Kidney (tissue), 14 donors: Measurements from ENCODE around the gene CST8. TPM values are rescaled to one million over a fixed set of nuclear protein-coding genes. Genes with fewer than 3 reads are reported as not detected.

Experiments
- DNase-seq, 5 donors: peaks; one replicate each; pipeline ENCODE4 v3.0.0-alpha.2; 2013 to 2020
- FAIRE-seq: peaks from 2 replicates; lab custom pipeline; 2012; peaks lifted over from hg19 to GRCh38; lab: Jason Lieb, UNC
- H3K27ac ChIP-seq, 2 donors: one replicate each; pipeline ENCODE4 v1.7.0; 2013; ENCODE audit warnings: low read depth in 2 of 2, low read length in 2 of 2, inconsistent platforms in 1 of 2
- H3K27me3 ChIP-seq: one replicate; pipeline ENCODE4 v1.7.1; 2013; ENCODE audit warnings: low read length, inconsistent platforms; ENCODE audit not compliant: control insufficient read depth, insufficient read depth
- H3K36me3 ChIP-seq, 3 donors: one replicate each; pipeline versions ENCODE4 v1.7.0 to v1.7.1; 2013; ENCODE audit warnings: low read length in 3 of 3, control low read depth in 1 of 3, inconsistent platforms in 1 of 3; ENCODE audit not compliant: insufficient read depth in 3 of 3, control insufficient read depth in 2 of 3
- H3K4me1 ChIP-seq, 3 donors: one replicate each; pipeline versions ENCODE4 v1.7.0 to v1.7.1; 2013; ENCODE audit warnings: low read length in 3 of 3, inconsistent platforms in 1 of 3, low read depth in 1 of 3; ENCODE audit not compliant: control insufficient read depth in 2 of 3, insufficient read depth in 2 of 3
- H3K4me3 ChIP-seq, 3 donors: one replicate each; pipeline versions ENCODE4 v1.7.0 to v1.8.1; 2013; ENCODE audit warnings: low read length in 3 of 3, control low read depth in 1 of 3, inconsistent platforms in 1 of 3
- H3K9ac ChIP-seq, 3 donors: one replicate each; pipeline versions ENCODE4 v1.7.0 to v1.7.1; 2013; ENCODE audit warnings: low read length in 3 of 3, control low read depth in 1 of 3, inconsistent platforms in 1 of 3
- H3K9me3 ChIP-seq, 3 donors: one replicate each; pipeline versions ENCODE4 v1.7.0 to v1.7.1; 2013; ENCODE audit warnings: low read length in 3 of 3, control low read depth in 1 of 3, inconsistent platforms in 1 of 3; ENCODE audit not compliant: control insufficient read depth in 2 of 3, insufficient read depth in 1 of 3
- CTCF ChIP-seq: IDR thresholded peaks from 3 replicates; pipeline ENCODE4 v1.5.1; 2012; ENCODE audit warnings: mild to moderate bottlenecking, moderate library complexity, borderline replicate concordance; ENCODE audit not compliant: insufficient read depth; ENCODE audit errors: extremely low read depth
- intact Hi-C: fragments of 100-400 bp; cut with DNase I; formaldehyde crosslinking; loops from one replicate; pipeline ENCODE4 v1.11.1; 2022
- polyA plus RNA-seq: library from polyadenylated mRNA; stranded (reverse); fragments of 350-450 nt; fragmentation: Illumina TruSeq; extraction: RNeasy Lipid Tissue Mini Kit (QIAGEN cat#74804); gene quantifications from one replicate; pipeline ENCODE4 v1.2.3, GENCODE V29; 2014; ENCODE audit warnings: low read depth, low replicate concordance; ENCODE audit not compliant: insufficient read depth
- total RNA-seq: library from RNA; stranded (reverse); fragmentation: NEBNext Ultra II Directional; extraction: Animal tissue kit (Norgen Biotek cat#: 25700); gene quantifications from one replicate; pipeline ENCODE4 v1.2.1, GENCODE V29; 2021
- donor health status: control.
- donor health status: control.
- donor health status: control.
- donor health status: control.
- donor health status: control.
- donor health status: DM: yes; HTN: yes; CAD: no.
- donor health status: Normal renal cell carcinoma (clear cell type).

CST8 gene
- total and polyA plus RNA-seq, 2 donors from 2014 or later, result not detected

- no peak for TF ChIP-seq CTCF
- intact Hi-C loops, result no loop called here
These were observed 12.7 kb downstream of the CST8 start for GRCh38 chr20:23503649-23504048.

GRCh38 chr20:23507346-23507745 is 16.4 kb downstream of the CST8 start:
- Histone ChIP-seq H3K9ac (no peak overlapping the region), H3K4me3 (no peak overlapping the region), H3K4me1 (no peaks in the 10 kb centered on the region), H3K36me3 (no peaks in the 10 kb centered on the region), H3K27ac (no peak overlapping the region), H3K9me3 (no peaks in the 10 kb centered on the region), H3K27me3 (no peaks in the 10 kb centered on the region)
- FAIRE-seq (no peak), DNase-seq (no peak)
- intact Hi-C loops, result no loop called here
- TF ChIP-seq CTCF, result no peak

More at GRCh38 chr20:23503649-23504048, 12.7 kb downstream of the CST8 start:
- no peak overlapping the region for H3K27ac ChIP-seq
- no peak for FAIRE-seq
- no peaks in the 10 kb centered on the region for H3K27me3 ChIP-seq
- H3K36me3 ChIP-seq, result no peaks in the 10 kb centered on the region
- no peak for DNase-seq
- H3K9ac ChIP-seq, result no peak overlapping the region
- H3K9me3 ChIP-seq, result no peaks in the 10 kb centered on the region
- H3K4me3 ChIP-seq, result no peak overlapping the region
- H3K4me1 ChIP-seq, result no peaks in the 10 kb centered on the region

- FAIRE-seq (no peak), DNase-seq (peak in 4 of 5 donors; percentile 35 to 70 (median 57))
- no peaks in the 10 kb centered on the region for H3K36me3 ChIP-seq
- TF ChIP-seq CTCF, result no peak
- no peak overlapping the region for H3K9ac ChIP-seq
- H3K4me3 ChIP-seq, result no peak overlapping the region
- H3K27me3 ChIP-seq, result no peaks in the 10 kb centered on the region
- intact Hi-C loops, result no loop called here
- H3K27ac ChIP-seq, result no peak overlapping the region
- no peaks in the 10 kb centered on the region for H3K4me1 ChIP-seq
- no peaks in the 10 kb centered on the region for H3K9me3 ChIP-seq
These were observed 17.7 kb downstream of the CST8 start for GRCh38 chr20:23508449-23509229.
